Measurements from ENCODE around the gene CAMTA1.

GRCh38 chr1:7616953-7617352 lies 831.7 kb downstream of the CAMTA1 start:
- TF ChIP-seq CTCF (IDR thresholded peaks at IDR 0.05; ENCODE audit: borderline replicate concordance, extremely low read depth, low read length, poor library complexity, severe bottlenecking) (no peak), EZH2 (IDR thresholded peaks at IDR 0.05; ENCODE audit: borderline replicate concordance, low read depth, low read length, severe bottlenecking) (no peak)

Measured in DND-41 (cell line).